Left ventricle myocardium superior (tissue), 1 donor: ENCODE results near the gene NKD1. TPM values are rescaled to one million over a fixed set of nuclear protein-coding genes. Genes with fewer than 3 reads are reported as not detected.
"Not testable (repeated sequence)": the region's sequence is repeated elsewhere in the genome, so short reads cannot be mapped to it uniquely, and the experiment has no call there.

Source experiments
- ATAC-seq: fragments of 200-7000 bp; cut with Tn5 transposase; one replicate; pipeline ENCODE4 v1.9.1; 2020; ENCODE audit warnings: mild to moderate bottlenecking, moderate library complexity
- DNase-seq: peaks from one replicate; pipeline ENCODE4 v3.0.0-alpha.2; 2020
- intact Hi-C: fragments of 100-400 bp; cut with micrococcal nuclease; formaldehyde crosslinking; loops from one replicate; pipeline ENCODE4 v1.11.0; 2022
- total RNA-seq: library from RNA; stranded (reverse); fragmentation: NEBNext Ultra II Directional; extraction: Animal tissue kit (Norgen Biotek cat#: 25700); gene quantifications from one replicate; pipeline ENCODE4 v1.2.1, GENCODE V29; 2021
- donor health status: DM: no; HTN: yes; CAD: no; lungs with severe emphysema.

NKD1 gene
- total RNA-seq, 1 donor from 2014 or later = 0.59 TPM

- no peak for ATAC-seq
- intact Hi-C loops = no loop called here
- no peak for DNase-seq
Measured at GRCh38 chr16:50535506-50536257, 12.5 kb upstream of the NKD1 start.

DNA sequence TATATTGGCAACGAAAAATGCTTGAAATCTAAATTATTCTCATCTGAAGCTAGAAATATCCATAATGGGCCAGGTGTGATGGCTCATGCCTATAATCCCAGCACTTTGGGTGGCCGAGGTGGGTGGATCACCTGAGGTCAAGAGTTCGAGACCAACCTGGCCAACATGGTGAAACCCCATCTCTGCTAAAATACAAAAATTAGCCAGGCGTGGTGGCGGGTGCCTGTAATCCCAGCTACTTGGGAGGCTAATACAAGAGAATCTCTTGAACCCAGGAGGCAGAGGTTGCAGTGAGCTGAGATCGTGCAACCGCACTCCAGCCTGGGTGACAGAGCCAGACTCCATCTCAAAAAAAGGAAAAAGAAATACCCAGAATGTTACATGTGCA lies 11.9 kb upstream of the NKD1 start:
- intact Hi-C loops, DNase-seq: not testable (repeated sequence)

DNA sequence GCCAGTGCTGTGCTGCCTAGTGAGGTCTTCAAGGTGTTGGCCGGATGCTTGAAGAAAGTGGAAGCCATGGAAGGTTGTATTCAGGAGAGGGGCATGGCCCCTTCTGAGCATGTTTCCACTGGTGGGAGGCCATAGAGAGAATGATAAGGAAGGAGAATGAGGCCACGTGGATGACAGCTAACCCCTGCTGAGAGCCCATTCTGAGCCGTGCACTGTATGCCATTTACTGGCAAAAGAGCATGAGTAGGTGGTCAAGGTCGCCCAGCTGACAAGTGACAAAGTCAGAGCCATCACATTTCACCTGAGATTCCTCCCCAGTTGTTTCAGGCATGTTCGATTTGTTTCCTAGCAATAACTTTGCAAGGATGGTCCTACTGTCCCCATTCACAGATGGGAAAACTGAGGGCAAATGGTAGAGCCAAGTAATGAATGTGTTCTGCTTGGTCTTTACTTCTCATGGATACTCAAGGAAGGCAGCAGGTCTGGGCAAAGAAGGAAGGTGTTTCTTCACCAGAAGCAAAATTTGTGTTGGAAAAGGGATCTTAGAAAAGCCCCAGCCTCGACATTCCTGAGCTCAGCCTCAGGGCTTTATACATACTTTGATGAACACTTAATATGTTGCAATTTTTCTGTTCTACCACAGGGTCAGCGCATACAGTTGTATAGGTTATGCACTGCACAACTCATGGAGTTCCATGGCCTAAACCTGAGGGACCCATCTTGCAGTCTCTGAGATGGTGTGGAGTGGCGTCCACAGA lies 10.5 kb upstream of the NKD1 start:
- DNase-seq (no peak), ATAC-seq (no peak)
- intact Hi-C loops = no loop called here

More for the DNA sequence above, 11.9 kb upstream of the NKD1 start:
- not testable (repeated sequence) for ATAC-seq

GRCh38 chr16:50538411-50539052 lies 9.7 kb upstream of the NKD1 start:
- no peak for DNase-seq
- no peak for ATAC-seq
- intact Hi-C loops = no loop called here

DNA sequence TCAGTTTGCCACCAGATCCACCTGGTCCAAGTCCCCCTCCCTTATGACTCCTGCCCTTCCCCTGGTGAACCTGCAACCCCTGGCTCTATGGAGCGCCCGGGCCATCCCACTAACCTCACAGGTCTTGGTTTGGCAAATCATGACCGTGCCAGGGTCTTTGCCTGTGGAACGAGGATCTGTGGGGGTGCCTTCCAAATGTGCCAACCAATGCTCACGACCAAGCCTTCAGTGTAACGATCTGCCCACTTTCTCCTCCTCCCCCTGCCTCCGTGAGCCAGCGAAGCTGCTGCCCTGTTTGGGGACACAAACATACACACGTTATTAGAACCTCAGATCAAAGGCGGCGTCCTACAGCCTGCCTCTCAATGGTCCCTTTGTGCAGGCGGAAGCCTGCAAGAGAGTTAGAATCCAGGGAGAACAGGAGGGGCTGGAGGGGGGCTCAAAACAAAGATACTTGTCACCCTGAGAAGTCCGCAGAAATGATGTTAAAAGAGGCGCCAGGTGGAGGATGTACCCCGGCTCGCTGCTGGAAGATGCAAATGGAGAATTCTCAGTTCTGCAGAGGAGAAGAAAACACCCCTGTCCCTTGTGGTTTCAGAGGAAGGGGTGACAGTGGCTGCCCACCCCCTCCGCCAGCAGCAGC lies 9.0 kb upstream of the NKD1 start:
- DNase-seq = no peak
- intact Hi-C loops = no loop called here
- no peak for ATAC-seq

DNA sequence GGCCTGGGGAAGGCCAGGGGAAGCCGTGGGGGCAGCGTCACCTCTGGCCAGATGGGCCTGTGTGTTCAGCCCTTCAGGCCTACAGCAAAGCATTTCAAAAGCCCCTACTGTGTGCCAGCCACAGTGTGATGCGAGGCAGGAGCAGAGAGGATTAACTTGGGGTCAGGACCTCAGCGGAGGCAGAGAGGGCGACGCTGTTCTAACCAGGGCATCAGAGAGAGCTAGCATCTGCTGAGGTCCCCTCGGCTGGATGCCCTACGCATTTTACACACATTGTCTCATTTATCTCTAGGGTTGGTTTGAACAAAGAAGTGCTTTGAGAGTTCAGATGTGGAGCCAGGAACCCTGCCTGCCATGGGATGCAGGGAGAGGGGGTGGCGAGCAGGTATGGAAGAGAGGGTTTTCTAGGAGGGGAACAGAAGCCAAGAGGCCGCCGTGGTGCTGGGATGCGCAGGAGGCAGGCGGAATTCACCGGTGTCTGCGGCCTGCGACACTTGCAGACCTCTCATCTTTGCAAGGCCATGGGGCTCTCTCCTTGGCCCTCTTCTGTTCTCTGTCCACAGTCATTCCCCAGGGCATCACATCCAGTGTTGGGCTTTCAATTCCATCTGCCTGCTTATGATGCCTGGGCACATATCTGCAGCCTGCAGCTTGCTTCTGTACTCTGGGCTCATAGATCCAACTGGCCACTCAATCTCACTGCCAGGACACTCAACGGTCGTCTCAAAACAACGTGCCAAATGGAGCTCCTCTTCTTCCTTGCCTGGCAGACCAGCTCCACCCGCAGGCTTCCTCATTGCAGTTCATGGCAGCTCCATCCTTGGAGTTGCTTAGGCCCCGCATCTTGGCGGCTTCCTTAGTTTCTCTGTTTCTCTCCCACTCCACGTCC lies 8.1 kb upstream of the NKD1 start:
- ATAC-seq = no peak
- no peak for DNase-seq
- intact Hi-C loops = no loop called here

GRCh38 chr16:50540711-50541007 lies 7.5 kb upstream of the NKD1 start:
- no peak for ATAC-seq
- intact Hi-C loops = no loop called here
- no peak for DNase-seq

DNA sequence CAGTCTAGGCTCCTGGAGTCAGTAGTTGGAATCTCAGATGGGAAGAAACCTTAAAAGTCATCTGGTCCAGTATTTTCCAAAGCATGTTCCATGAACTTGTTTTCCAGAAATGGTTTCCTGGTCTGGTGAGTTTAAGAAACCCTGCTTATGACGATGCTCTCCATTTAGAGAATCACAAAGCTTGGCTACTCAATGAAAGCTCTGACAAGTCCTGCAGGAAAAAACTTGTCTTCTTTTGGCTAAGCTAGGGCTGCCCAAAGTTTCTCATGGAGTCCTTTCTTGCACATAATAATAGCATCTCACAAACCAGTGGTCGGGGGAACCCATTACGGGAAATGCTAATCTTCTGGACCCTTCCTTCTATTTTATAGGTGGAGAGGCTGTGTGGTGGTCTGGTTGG lies 5.5 kb upstream of the NKD1 start:
- intact Hi-C loops = no loop called here
- ATAC-seq (no peak), DNase-seq (no peak)

DNA sequence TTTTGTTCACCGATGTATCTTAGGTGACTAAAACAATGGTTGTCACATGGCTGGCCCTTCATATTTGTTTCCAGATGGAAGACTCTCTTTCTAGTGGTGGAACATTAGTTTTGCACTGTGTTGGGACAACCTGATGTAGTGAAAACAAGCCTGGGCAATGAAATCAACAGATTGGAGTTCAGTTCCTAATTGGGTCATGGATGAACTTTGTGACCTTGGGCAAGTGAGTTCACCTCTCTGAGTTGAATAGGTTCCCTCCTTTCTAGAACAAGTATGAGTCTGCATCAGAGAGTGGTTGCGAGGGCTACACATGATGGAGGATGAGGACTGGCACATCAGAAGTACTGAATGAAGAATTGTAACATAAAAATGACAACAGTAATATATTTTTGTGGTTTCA lies 2.1 kb upstream of the NKD1 start:
- intact Hi-C loops = no loop called here
- DNase-seq = no peak
- no peak for ATAC-seq

- DNase-seq (peak; percentile 47), ATAC-seq (peak; percentile 50)
- intact Hi-C loops = no loop called here
Measured at GRCh38 chr16:50547340-50548124, 664 bp upstream of the NKD1 start.

DNA sequence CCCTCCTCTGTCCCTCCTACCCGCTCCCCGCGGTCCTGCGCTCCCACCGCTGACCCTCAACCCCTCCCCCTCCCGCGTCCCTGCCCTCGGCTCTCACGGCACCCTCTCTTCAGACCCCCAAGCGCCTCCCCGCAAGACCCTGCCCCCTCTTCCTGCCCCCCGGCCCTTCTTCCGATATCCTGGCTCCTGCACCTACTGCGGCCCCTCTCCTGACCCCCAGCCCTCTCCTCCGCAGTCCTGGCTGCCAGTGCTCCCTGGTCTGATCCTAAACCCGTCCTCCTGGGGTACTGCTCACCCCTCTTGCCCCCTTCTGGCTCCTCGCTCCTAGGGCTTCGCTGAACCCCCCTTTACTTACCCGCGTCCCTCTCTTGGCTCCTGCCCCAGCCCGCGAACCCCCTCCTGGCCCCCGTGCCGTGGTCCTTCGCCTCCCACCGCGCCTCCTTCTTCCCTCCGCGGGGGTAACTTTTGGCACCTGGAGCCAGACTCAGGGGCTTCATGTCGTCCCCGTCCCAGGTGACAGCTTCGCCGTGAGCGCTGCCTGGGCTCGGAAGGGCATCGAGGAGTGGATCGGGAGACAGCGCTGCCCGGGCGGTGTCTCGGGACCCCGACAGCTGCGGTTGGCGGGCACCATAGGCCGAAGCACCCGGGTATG lies 839 bp downstream of the NKD1 start:
- intact Hi-C loops = no loop called here
- DNase-seq (no peak), ATAC-seq (no peak)

GRCh38 chr16:50549561-50549915 lies 1.3 kb downstream of the NKD1 start:
- DNase-seq = no peak
- ATAC-seq = no peak
- intact Hi-C loops = no loop called here

DNA sequence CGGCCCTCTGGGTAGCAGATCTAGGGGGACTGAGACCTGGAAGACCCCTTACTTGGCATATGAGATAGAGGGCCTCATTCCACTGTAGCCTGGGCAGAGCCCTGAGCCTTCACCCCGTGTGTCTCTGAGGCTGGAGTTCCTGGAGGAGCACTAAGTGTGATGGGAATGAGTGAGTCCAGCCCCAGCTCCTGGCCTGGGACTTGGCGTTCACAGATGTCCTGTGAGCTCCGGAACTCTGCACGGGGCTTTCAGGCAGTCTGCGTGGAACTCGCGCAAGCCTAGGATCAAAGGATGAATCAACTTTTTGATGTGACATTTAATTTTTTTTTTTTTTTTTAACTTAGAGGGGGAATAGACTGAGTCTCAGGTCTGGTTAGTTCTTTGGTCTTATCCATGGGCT lies 1.8 kb downstream of the NKD1 start:
- intact Hi-C loops = no loop called here
- no peak for ATAC-seq
- DNase-seq = no peak

- intact Hi-C loops = no loop called here
- DNase-seq (no peak), ATAC-seq (no peak)
Measured at GRCh38 chr16:50550866-50551641, 2.9 kb downstream of the NKD1 start.

- ATAC-seq = no peak
Measured at GRCh38 chr16:50552476-50553101, 4.4 kb downstream of the NKD1 start.

GRCh38 chr16:50553182-50553710 lies 5.0 kb downstream of the NKD1 start:
- no peak for DNase-seq
- intact Hi-C loops = no loop called here
- no peak for ATAC-seq

More at GRCh38 chr16:50552476-50553101, 4.4 kb downstream of the NKD1 start:
- intact Hi-C loops = no loop called here
- DNase-seq = no peak
